ENCODE data around the gene SCAPER.

GRCh38 chr15:76904461-76905012 lies 603 bp downstream of the SCAPER start:
- TF ChIP-seq, protein P1, sequence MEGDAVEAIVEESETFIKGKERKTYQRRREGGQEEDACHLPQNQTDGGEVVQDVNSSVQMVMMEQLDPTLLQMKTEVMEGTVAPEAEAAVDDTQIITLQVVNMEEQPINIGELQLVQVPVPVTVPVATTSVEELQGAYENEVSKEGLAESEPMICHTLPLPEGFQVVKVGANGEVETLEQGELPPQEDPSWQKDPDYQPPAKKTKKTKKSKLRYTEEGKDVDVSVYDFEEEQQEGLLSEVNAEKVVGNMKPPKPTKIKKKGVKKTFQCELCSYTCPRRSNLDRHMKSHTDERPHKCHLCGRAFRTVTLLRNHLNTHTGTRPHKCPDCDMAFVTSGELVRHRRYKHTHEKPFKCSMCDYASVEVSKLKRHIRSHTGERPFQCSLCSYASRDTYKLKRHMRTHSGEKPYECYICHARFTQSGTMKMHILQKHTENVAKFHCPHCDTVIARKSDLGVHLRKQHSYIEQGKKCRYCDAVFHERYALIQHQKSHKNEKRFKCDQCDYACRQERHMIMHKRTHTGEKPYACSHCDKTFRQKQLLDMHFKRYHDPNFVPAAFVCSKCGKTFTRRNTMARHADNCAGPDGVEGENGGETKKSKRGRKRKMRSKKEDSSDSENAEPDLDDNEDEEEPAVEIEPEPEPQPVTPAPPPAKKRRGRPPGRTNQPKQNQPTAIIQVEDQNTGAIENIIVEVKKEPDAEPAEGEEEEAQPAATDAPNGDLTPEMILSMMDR (IDR thresholded peaks at IDR 0.05) = no peak
- no peak for TF ChIP-seq POLR2A (IDR thresholded peaks at IDR 0.05)
